Measurements from ENCODE around the gene QKI. TPM values are rescaled to one million over a fixed set of nuclear protein-coding genes. Genes with fewer than 3 reads are reported as not detected.
"Not testable (repeated sequence)": the region's sequence is repeated elsewhere in the genome, so short reads cannot be mapped to it uniquely, and the experiment has no call there.

The QKI gene
- polyA plus RNA-seq, 3 donors, result 183 to 211 (median 201) TPM

DNA sequence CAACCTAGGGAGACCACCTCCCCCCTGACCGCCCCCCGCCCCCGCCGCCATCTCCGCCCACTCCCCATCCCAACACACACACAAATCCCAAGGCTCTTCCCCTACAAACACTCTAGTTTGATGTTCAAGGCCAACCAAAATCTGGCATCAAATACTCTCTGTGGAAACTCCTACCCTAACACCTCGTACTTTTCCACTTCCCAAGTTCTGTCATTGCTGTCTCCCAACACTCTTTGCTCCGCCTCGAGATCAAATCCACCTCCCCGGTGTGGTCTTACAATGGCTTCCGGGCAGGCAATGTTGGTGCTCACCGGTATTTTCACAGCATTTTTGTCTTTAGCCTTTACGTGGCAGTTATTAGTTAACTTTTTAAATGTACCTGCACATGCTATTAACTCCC is 4.8 kb upstream of the QKI start:
- no peak for DNase-seq

DNA sequence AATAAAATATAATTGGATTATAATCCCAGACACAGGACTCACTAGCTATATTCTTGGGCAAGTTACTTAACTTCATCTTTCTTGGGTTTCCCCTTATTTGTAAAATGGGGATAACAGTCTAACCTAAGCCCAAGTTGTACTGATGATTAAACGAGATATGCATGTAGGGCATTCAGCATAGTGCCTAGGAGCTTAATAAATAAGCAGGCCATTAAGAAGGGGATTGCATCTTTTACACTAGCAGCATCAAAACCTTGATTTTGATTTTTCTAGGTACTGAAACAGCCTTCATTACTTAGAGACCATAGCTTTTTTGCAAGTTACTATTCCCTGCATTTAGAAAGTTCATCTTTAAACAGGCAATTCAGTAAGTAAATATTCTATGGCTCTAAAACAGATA is 2.2 kb upstream of the QKI start:
- DNase-seq, result no peak

DNA sequence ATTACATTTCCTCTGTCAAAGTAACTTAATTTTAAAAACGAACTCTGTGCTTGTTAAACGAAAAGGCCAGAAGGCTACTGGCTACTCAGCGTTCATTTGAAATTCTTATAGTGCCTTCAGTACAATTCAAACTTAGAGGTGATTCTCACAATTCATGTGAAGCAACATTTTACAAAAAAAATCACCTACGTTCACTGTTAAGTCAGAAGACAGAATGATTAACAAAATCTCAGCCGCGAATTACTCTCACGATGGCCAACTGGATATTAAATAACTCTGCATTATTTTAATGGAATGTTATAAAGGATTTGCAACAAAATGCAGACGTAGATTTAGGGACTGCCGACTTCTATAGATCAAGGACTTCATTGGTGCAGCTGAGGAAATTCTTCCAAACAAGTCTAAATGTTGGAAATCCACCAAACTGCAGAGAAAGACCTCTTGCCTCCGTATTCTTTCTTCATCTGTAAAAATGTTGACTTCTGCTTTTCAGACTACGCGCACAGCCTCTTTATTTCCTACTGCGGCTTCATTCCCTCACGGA is 1.6 kb upstream of the QKI start:
- DNase-seq, result no peak

DNA sequence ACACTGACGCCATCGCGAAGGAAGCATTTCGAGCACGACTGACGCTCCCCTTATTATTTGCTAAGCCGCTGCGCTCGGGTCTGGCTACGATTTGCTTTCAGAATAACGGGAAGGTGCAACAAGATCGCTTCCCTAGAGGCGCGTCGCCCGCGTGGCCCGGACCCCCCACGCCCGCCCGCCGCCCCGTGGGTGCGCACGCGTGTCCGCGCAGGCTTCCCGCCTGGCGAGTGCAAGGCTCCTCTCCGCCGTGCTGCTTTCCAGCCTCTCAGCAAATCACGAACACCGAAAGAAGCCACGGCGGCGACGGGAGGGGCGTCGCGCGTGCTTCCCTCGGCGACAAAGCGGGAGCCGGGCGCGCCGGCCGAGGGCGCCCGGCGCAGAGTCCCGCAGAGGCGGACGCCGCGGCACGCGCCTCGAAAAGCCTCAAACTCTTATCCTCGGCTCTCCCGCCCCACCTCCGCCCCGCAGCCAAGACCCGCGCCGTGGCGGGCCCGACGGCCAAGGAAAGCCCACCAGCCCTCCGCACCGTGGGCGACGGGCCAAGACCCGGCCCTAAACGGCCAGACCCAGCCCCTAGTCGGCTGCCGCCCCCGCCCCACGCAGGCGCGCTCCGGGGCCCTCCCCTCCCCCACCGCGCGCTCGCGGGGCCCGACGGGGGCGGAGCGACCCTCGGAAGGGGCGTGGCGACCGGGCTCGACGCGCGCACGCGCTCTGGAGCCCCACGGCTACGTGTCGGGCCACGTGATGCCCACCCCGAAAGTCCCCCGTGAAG is 987 bp upstream of the QKI start:
- peak; percentile 88 for DNase-seq

GRCh38 chr6:163414946-163415619 is 565 bp downstream of the QKI start:
- DNase-seq, result no peak

DNA sequence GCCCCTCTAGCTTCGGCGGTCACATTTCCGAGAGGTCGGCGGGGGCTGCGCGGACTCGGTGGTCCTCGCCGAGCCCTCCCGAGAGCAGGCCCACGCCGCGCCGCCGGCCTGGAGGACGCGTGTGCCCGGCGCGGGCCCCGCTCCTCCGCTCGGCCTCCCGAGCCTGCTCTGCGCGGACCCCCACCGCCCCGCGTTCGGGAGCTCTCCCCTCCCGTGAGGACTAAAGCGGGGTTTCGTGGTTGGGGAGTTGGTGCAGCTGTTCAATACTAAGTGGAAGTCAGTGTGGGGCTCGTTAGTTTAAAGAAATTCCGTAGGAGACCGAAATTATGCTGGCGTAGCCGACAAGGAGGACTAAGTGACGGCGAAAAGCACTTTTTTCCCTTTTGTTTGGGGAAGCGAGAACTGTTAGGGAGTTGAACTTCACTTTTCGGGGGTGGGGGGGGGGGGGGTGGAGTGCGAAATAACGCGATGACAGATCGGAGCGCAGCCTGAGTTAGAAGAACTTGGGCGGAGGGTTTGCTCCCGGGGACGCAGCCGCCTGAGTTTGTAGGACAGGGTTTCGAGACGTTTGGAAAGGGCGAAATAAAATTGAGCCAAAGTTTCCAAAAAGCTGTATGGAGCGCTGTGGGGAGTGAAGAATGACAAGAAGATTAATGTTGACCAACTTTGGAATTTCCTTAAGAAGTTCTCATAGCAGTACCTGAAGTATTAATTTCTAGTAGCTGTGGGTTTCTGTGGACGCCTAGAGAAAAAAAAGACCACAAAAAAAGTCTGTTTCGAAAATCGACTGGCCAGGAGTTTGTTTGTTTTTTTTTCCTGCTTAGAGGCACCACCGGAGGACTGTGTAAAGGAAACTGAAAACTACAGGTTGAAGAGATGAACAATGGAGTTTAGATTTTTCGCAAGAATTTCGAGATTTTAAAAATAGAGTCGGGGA is 1.4 kb downstream of the QKI start:
- DNase-seq, result no peak

DNA sequence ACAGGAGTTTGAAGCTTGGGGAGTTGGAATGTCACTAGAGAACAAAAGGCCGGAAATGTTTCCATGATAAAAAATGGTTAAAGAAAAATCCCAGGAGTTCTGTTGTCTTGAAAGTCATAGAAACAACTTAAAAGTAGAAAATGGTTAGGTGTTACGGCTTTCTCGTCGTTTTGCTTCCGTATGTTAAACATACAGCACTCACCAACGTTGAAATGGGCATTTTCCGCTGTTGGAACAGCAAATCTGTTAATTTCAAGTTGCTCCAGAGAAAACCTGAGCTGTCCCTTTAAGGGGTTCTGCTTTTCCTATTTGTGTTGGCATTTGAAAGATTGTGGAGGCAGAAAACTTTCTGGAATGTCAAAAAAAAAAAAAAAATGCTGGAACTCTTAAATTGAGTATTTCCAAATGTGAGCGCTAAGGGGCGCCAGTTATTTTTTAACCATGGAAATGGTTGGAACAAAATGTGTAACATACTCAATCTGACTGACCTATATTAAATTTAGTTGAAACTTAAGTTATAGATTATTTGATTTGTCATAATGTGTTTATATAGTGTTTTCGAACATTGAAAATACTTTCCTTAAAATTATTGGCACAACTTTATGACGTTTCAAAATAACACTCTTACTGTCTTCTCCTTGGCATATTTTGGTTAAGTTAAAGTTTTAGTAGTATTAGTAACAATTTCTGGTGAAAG is 2.2 kb downstream of the QKI start:
- peak; percentile 87 for DNase-seq

DNA sequence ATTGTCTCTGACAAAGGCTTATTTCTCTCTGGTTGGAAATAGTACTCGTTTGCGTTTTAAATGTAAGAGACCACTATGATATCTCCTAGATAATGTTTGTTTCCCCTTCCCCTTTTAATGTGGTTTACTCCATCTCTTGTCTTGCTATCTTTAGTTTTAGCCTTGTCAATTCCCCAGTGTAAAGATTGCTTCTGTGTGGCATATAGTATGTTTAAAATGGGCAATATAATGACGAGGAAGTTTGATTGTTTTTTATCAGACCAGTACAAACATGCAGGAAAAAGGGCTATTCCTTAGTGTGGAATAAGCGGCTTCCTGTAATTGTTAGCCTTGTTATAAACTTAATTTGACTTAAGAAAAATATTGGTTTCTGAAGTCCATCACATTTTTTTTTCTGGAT is 3.1 kb downstream of the QKI start:
- no peak for DNase-seq

- no peak for DNase-seq
These were observed 4.0 kb downstream of the QKI start for GRCh38 chr6:163418311-163419029.

DNA sequence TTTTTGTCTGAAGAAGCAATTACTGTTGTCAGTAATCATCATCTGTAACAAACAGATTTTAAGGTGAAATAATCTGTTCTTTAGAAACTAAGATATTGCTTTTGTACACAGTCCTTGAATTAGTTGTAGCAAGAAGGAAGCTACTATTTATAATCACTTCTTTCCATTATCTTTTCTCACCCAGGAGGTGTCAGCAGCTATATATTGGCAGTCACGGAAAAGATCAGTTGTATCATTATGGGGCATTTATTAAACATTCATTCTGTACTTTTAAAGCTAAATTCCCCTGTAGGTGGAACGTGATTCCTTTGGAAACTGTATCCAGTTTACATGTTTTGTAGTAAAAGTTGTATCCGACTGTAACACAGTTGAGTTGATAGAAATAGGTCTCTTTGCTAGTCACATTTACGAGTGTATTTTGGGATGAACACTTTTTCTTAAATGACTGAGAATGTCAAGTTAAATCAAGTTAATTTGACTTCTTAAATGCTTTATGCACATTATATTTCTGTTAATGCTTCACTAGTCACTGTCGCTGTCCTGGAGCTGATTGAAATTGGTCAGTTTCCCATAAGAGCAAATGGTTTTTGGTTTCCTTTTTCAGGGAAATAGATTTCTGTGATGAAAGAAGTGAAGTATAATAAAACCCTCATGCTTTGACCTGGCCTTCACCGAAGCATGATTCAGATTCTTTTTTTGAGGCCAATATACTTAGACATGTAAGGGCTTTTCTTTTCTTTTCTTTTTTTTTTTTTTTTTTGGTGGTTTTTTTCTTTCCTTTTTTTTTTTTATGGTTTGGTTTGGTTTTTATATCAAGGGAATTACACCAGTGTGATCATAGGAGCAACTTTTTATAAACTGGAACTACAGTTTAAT is 5.1 kb downstream of the QKI start:
- no peak for DNase-seq

DNA sequence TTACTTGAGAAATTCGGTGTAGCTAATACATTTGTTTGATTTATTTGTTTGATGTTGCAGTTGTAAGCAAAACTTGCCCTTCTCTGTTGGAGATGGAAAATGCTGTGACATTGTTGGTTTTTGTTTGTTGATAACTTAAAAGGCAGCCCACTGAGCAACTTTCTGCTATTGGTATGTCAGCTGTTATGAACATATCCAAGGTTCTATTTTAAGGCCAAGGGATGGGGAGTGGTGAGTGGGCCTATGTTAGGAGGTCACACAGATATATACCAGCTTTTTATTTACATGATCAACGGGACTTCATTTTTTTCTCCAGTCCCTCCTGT is 5.7 kb downstream of the QKI start:
- DNase-seq, result no peak

- no peak for DNase-seq
These were observed 8.0 kb downstream of the QKI start for GRCh38 chr6:163422550-163422949.

DNA sequence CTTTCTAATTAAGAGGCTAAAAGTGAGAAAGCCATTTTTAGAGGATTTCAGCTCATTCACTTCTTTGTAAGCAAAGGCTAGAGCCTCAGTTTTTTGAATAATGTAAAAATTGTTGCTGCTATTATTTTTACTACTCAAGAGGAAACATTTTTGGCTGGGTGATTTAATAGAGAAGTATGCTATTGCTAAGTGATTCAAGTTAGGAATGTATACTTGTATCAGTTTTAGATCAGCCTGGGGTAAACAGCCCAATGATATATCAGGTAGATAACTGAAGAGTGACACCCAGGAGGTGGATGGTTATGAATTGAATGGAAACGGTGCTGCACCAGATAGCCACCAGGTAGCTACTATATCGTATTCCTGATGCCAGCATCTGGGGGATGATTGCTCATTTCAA is 9.2 kb downstream of the QKI start:
- DNase-seq, result no peak

DNA sequence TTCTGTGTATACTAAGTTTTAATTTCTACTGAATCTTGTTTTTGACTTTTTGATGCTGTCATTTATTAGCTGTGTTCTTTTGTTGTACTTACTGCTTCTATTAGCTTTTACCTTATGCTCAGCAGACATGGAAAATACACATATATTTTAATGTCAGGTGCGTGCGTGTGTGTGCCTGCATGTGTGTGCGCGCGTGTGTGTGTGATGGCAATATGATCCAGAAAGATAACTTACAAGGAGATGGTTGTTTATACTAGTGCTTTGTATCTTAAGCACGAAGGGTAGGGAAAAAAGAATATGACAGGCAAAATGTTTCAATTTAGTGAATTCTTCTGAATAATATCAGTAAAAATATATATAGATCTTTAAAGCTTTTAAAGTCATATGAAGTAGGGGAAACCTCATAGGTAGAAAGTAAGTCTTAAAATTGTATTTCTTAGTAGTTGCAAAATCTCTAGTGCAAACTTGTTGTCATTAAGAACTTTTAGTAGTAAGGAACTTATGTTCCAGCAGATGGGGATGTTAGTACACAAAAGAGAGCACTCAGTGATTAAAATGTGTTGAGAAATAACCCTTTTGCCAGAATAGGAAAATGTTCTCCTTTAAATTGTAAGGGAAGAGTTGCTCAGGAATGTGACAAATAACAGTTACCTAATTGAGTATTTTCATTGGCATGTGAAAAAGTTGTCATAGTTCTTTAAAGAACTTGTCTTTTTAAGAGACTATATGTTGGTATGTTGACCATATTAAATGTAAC is 13.2 kb downstream of the QKI start:
- no peak for DNase-seq

DNA sequence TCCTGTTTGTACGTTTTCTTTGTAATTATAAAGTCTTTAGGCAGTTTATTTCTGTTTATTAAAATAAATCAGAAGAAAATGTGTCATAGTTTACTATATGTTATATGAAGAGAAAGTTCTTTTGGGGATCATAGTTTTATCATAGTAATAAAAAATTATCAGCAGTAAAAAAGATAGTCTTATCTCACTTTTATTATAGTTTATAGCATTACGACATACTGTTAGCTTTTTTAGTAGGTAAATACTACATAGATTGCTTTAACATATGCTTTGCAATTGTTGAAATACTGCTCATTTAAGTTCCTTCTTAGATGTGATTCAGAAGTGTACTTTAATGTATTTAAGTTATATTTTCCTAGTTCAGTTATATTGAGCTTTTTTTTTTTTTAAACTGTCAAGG is 13.9 kb downstream of the QKI start:
- no peak for DNase-seq

GRCh38 chr6:163429858-163430448 is 15.4 kb downstream of the QKI start:
- no peak for DNase-seq

DNA sequence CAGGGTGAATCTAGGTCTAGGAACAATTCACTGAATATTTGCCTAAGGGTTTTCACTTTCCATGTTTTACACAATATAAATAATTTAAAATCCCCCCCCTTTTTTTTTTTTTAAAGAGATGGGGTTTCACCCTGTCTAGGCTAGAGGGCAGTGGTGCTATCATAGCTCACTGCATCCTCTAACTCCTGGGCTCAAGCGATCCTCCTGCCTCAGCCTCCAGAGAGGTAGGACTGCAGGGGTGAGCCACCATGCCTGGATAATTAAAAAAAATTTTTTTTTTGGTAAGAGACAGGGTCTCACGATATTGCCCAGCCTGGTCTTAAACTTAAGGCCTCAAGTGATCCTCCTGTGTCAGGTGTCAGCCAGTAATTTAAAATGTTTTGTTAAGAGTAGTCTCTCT is 17.8 kb downstream of the QKI start:
- no peak for DNase-seq

GRCh38 chr6:163433486-163433885 is 19.0 kb downstream of the QKI start:
- not testable (repeated sequence) for DNase-seq

DNA sequence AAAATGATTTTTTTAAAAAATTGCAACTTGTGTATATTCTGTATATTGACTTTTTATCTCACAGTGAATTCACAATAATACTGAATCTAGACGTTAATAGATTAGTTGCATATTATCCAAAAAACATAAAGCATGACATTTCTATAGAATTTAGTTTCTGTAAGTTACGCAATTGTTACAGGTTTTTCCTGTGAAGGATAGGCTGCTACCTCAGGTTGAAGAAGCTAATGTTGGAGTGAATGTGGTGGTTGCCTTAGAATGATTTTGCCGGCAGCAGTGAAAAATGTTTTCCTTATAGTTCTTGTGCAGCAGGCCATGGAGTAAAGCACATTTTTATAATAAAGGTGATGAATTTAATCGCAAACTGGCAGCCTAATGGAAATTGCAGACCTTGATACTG is 20.5 kb downstream of the QKI start:
- no peak for DNase-seq

Data from renal pelvis (tissue), 4 donors.